GM18519 (cell line): Measurements from ENCODE around the gene CEP112.

Experiments used
- ATAC-seq: cut with Tn5 transposase; IDR thresholded peaks from one replicate; pipeline ENCODE4 v1.9.1; 2021; ENCODE audit warnings: mild to moderate bottlenecking, moderate library complexity; ENCODE audit not compliant: unreplicated experiment, low FRiP score

Gene CEP112

DNA sequence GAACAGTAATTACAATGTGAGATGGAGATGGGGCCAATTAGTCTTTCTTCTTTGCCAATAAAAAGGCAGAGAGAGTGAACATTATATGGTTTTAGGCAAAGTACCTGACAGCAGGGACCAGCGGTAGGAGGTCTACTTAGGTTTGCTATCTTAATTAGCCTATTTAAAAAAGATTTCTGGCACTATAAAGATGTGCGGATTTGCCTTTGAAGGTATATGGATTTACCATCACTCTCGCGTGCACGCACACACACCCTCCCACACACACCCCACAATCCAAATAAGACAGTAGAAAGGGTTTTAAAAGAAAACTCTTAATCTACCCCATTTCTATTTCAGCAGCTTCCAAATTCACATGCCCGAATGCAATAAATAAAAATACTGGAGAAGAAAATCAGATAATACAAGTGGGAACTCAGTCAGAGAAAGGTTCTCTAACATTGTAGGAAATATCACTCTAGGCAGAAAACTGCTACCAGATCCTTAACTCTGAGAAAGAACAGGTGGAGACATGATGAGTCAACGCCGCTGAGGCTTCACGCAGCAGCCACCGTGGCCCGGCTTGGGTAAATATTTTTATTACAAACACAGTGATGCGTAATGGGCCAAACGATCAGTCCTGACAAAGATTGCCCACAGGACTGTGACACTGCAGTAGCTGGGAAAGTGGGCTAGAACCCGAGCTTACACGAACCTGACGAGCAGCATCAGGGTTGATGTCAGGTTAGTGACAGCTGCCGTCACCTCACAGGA, 563.9 kb downstream of the CEP112 start:
- ATAC-seq: no peak

DNA sequence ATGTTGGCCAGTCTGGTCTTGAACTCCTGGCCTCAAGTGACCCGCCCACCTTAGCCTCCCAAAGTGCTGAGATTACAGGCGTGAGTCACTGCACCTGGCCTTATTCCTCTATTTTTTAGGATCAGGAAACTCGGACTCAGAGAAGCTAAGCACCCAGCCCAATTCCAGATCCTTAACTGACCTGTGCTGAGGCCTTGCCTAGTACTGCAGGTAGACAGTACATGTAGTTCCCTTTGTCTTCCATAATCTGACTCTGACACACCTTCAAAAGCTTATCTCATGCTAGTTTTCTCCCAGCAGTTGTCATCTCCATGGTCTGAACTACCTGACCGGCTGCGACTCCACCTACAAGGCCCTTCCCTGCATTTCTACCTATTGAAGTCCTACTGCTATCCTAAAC, 564.8 kb downstream of the CEP112 start:
- ATAC-seq: no peak

DNA sequence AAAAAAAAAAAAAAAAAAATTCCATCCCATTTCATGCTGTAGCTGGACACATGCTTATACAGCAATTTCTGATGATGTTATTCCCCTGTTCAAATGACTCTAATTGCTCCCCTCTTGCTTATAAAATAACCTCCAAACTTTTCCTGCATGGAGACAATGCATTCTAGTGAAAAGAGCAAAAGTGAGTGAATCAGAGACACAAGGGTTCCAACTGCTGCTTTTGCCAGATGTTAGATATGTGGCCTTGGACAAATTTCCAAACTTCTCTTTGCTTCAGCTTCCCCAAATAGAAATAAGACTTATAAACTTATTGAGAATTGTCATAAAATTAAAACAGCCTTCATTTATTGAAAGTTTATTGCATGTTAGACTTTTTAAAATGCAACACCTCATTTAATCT, 565.5 kb downstream of the CEP112 start:
- ATAC-seq: no peak

DNA sequence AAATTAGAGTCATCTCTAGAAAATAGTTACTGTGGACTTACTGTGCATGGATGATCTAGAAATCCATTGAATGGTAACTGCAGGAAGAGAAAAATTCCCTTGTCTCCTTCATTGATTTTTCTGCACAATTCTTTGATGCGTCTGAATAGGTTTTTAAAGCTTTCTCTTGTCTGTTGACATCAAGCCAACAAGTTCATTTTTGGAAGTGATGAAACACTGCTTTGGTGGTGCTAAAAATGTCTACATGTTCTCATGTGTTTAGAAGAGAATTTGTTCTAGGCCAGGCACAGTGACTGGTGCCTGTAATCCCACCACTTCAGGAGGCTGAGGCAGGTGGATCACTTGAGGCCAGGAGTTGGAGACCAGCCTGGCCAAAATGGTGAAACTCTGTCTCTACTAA, 573.4 kb downstream of the CEP112 start:
- no peak for ATAC-seq

DNA sequence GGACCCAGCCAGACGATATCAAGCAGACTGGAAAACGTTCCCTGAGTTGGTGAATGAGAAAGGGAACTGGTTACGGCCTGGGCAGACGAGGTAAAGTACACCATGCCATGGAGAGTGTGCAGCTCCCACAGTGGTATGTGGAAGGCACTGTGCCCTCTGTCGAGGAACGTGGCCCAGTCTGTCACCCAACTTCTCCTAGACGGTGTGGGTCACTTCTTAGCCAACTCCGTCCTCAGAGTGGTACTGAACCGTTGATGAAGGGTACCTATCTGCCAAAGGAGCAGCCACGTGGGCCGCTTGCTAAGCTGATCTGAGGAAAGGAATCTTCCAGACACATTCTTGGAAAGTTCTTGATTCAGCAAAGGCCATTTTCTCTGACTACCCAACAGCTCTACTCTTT, 574.4 kb downstream of the CEP112 start:
- ATAC-seq: no peak

DNA sequence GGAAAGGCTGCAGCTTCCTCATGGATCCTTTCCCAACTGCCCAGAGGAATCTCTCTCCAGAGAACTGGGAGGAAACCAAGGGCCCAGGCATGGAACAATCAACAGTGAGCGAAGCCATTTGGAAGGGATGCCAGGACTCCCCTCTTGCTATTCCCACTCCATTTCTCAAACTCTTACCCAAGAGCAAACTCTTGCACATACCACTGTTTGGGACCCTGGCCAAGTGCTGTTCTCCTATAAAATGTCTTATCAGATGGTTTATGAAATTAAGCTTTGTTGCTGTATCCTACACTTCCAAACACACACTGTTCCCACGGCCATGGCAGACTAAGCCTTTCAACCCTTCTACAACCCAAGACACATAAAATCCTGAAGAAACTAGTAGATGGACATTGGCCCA, 582.2 kb downstream of the CEP112 start:
- ATAC-seq: no peak

DNA sequence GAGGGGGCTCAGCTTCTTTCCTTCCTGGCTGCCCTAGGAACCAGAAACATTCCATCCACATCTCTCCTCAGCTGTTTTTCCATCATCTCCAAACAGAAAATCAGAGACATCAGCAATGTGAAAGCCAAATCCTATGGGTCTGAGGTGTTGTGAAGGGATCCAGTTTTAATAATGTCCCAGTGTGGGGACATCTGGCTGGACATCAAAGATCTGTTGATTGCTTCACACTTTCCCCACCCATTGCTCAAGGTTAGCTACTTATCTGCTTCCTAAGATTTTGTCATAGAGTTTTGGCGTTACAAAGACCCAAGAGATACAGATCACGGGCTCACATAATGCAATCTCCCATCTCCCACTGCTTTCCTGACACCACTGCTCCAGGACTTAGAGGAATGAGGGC, 582.6 kb downstream of the CEP112 start:
- ATAC-seq: no peak

DNA sequence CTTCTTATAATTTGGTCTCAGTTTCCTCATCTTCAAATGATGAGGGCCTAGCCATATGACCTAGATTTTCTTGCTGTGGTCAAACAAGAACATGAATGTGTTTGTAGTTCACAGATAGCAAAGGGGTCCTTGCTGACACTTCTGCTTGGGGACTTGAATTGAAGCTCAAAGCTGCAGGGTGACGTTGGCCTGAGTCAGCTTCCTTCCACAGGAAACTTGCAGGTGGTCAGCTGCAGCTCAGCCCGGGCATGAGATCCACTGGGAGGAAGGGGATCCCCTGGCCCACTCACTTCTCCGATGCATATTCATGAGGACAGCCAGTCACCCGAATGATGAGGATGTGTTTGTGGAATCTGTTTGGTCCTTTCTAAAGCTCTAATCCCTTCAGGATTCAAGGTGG, 587.9 kb downstream of the CEP112 start:
- no peak for ATAC-seq

DNA sequence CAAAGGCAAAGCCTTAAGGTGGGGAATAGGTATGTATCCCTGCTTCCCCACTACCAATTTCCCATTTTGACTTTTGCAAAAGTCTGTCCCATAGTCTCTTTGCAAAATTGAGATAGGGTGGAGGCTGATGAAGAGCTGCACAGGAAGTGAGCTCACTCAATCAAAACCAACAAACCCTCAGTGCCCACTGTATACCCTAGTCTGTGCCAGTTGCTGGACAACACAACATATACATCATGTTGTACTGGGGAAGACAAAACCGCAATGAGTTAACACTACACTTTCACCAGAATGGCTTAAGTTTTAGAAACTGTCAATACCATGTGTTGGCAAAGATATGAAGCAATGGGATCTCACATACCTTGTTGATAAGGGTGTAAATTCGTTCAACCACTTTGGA, 590.1 kb downstream of the CEP112 start:
- ATAC-seq: no peak

DNA sequence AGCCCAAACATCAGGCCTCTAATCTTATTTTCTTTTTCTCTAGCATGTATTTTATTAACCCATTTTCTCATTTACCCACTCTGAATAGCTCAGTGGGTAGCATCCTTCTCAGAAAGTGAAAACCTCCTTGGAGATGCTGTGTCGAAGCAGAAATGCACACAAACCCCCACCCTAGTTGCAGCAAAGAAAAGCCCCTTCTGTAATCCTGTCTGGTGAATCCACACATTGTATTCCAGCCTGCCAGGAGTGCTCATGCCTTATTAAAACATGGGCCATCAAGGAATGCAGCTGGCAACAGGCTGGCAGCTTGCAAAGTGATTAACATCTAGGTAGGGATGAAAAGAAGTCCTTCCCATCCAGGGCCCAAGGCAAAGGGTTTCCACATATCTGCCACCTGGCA, 590.8 kb downstream of the CEP112 start:
- no peak for ATAC-seq

DNA sequence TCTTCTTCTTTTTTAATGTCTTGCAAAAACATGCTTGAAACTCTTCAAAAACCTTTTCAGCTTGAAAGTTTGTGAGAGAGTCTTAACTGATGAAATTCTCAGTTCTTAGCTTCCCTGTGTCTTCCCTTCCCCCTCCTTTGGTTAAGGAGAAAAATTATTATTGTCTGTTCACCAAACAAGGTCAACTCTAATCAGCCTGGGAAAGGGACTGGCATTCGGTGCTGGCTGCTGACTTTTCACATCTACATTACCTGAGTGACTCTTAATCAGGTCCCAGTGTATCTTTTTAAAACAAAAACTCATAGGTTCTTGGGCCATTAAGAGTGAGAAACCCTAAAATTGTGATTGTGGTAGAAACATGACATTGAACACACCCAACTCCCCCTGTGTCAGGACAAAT, 591.4 kb downstream of the CEP112 start:
- ATAC-seq: no peak

DNA sequence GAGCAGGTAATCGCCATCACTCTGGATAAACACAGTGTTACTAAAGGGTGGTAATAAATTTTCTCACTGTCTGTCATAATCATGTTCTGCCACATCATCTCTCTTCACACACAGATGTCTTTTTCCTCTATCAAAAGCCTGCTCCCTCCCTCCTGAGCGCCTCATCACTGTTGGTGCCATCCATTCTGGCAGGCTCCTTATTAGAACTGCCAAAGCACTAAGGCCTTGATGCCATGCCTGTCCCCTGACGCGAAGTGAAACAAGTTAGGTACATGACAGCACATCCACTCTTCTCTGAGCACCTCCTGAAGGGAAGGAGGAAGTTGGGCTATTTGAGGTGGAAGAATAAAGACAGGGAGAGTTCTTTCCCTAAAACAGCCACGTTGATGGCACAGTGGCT, 592.3 kb downstream of the CEP112 start:
- no peak for ATAC-seq

DNA sequence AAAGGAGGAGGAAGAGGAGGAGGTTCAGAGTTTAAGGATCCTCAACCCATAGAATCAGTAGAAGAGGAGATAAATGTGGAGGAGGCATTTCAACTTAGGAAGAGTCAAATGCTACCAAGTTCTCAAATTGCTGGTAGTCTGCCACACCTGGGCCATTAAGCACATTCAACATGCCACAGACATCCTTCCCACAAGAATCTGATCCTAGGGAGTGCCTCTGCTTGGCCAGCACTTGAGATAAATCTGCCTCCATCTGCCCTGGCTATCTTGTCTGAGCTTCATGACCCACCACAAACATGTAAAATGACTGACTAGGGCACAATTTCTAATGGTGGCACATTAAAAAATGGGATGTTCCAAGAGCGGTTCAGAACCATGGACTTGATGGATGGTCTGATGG, 593.2 kb downstream of the CEP112 start:
- no peak for ATAC-seq

DNA sequence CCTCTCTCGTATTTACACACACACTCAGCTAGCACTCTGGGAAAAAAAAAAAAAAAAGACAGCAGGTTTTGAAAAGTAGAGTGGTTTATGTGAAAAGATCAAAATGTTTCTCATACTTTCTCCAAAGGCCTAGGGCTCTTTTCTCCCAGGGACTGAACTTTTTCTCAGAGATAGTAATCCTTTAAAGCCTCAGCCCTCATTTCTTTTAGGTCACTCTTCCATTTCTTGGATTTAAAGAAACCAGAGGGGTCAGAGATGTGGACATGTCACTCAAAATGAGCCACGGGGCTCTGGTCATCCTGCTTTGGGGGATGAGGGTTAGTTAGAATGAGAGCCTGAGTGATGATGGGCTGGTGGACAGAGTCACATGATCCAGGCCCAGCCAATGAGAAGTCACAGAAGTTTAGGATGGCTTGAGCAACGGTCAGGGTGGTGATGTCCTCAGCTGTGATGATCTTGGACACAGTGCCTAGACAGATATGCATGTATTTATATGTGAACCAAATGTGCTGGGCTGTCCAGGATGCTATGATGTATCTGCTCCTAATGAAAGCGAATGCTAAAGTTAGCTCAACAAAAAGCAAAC, 596.8 kb downstream of the CEP112 start:
- no peak for ATAC-seq

DNA sequence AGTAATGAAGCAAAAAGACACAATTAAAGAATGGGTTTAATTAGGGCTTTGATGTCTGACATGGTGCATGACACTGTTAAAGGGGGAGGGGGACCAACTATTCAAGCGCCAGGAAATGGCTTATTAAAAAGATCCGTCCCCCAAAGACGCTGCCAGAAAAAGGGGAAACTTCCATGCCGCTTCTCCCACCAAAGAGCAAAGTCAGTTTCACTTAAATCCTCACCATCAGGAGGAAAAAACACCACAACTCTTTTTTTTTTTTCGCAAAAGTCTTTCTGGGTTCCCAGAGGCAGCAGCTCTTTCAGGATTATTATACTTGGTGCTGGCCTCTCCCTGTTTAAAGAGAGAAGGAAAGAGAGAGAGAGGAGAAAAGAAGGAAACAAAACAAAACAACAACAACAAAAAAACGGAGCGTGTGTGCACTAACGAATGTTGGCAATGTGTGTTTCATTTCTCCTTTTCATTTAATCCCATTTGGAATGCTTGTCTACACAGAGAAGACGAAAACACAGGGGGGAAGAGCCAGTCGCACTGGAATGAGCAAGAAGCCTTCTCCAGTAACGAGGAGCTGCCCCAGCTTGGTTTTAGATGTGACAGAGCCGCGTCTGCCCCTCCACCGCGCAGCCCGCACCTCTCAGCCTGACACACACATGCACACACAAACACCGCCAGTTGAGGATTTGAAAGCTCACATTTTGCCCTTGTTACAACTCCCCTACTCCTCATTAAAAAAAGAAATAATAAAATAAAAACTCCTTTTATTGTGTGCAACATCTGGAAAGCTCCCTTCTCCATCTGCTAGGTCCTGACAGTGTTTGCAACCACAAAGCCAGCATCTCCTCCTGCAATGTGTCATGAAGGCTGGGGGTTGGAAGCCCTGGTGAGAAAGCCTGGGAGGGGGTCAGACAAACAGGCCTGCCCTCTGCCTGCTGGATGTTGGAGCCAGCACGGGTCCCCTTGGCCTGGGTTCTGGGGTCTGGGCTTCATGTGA, 597.8 kb downstream of the CEP112 start:
- ATAC-seq: no peak

DNA sequence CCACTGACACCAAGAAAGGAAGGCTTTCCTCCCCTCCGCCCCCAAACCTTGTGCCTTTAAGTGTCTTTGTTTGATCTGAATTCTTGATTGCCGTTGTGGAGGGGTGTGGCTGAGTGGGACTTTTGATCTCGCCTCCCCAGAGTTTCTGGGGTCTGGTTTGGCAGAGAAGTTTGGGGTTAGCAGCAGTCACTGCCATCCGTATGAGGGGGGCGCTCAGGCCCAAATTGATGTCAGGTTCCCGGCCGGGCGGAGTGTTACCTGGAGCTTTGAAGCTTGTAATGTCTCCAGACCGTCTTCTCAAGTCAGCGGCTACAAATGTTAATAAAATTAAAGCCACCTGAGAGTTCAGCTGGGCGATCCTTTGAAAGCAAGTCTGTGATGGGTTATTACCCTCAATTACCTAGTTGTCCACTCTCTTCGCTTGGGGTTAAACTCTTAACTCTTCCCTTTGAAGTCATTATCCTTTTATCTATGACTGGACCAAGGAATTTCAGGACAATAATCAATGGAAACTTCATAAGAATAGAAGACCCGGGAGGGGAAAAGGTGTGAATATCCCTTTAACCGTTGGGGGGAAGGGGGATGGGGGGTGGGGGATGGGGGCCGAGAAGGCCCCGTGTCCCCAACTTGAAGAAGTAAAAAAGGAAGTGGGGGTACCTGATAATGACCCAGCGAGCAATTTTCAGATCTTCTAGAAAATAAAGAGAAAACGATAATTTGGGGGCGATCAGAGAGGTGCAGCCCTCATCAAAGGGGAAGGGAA, 598.7 kb downstream of the CEP112 start:
- ATAC-seq: no peak

DNA sequence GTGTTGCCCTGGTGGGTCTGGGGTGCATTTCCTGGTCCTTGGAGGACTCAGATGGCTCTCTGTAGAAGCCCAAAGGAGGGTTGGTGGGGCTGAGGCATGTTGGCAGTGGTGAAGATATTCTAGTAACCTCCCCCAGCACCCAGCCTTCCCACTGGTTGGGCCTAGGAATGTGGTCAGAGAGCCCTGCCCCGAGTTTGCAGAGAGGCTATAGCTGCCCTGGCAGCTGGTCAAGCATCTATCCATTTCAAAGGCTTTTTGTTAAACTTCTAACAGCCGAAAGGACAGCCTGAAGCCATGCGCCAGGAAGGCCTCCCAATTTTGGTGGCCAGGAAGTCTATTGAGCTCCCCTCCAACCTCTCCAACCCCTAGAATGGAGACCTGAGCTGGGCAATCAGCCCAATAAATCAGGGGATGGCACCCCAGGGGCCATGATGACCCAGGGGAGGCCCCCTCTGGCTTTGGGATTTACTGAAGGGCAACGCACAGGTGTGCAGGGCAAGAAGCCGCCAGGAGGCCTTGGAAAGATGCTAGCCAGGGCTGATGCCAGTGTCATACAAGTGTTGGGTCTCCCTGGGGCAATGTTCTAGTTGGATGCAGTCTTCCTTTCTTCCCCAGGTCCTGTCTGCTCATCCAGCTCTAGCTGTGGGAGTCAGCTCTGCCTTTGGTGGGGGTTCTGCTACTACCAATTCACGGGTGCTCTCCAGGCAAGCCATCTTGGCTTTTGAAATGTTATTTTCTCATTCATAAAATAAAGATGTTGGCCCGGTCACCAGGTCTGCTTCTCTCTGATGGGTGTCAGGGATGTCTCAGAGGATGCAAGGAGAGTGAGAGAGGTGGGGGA, 599.6 kb downstream of the CEP112 start:
- no peak for ATAC-seq

DNA sequence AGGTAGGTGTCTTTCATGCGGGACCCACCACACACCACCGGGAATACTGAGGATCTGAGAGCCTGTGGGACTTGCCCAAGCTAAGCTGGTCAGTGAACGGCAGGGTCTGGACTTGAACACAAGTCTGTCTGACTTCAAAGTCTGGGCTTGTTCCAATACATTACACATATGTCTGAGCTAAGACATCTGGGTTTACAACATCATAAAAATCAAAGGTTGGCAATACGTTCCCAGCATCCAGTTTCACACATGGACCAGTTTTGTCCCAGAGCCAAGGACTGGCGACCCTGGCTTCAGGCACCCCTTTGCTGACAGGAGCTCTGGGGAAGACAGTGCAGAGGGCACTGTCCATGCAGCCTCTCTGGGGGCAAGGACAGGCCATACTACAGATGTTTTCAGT, 602.6 kb downstream of the CEP112 start:
- ATAC-seq: no peak

DNA sequence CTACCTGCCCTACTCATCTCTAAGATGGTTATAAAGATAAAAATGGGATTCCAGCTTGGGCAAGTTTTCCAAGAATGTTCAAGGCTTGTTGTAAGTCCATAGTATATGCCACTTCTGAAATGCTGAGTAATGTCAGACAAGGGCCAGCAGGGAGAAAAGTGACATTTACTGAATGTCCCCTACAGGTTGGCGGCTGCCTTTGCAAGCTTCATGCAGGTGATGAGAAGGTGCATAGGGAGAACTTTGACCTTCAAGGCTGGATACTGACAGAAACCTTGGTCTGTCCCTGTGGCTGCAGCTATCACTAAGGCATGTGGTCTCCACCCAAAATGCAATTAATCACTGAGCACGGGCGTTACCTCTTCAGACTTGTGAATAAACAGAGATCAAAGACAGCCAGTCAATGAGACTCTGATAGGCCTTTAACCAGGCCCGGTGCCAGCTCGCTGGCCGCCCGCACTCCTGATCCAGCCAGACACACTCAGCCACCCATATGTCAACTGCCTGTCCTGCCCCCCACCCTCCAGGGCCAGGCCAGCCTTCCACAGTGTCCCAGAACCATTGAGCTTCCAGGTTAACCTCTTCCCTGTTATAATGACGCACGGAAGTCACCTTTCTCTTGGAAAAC, 603.6 kb downstream of the CEP112 start:
- no peak for ATAC-seq
